Naive thymus-derived CD8-positive, alpha-beta T cell (primary cell): ENCODE measurements around the gene LARP6. TPM values are rescaled to one million over a fixed set of nuclear protein-coding genes. Genes with fewer than 3 reads are reported as not detected.
A peak's percentile ranks its signal among the peaks of the same experiment; 100 is the strongest.
"Not testable (repeated sequence)": the region's sequence is repeated elsewhere in the genome, so short reads cannot be mapped to it uniquely, and the experiment has no call there.

Source experiments
- ATAC-seq, 2 donors: fragments of 150-1000 bp; cut with Tn5 transposase in 1 of 2; sonication (Bioruptor Pico), chemical (Tn5 transposase) in 1 of 2; 1 replicate in 1 of 2; 2 replicates in 1 of 2; pipeline ENCODE4 v1.10.0; 2021; ENCODE audit warnings: mild to moderate bottlenecking in 2 of 2, moderate library complexity in 2 of 2
- POLR2A ChIA-PET: fragments of 350-600 bp; sonication (Branson Sonifier 250); formaldehyde crosslinking; loops from one replicate; lab custom pipeline; 2021; ENCODE audit warnings: antibody characterized with exemption; lab: Charles Lee
- DNase-seq, 10 donors: peaks; one replicate each; pipeline versions ENCODE4 v3.0.0 to v3.0.0-alpha.2; 2020 to 2022
- H3K27ac Mint-ChIP-seq, 10 donors: one replicate each; pipeline ENCODE4 v1.8.0; 2020 to 2022; ENCODE audit warnings: mild to moderate bottlenecking in 10 of 10, mixed read lengths in 10 of 10, moderate library complexity in 4 of 10, inconsistent platforms in 1 of 10
- H3K27me3 Mint-ChIP-seq, 5 donors: one replicate each; pipeline ENCODE4 v1.8.0; 2021 to 2022; ENCODE audit warnings: mixed read lengths in 5 of 5
- H3K36me3 Mint-ChIP-seq, 3 donors: one replicate each; pipeline ENCODE4 v1.8.0; 2020 to 2022; ENCODE audit warnings: mixed read lengths in 3 of 3, mild to moderate bottlenecking in 2 of 3, inconsistent platforms in 1 of 3
- H3K4me1 Mint-ChIP-seq, 4 donors: one replicate each; pipeline ENCODE4 v1.8.0; 2021 to 2022; ENCODE audit warnings: mixed read lengths in 4 of 4
- H3K4me3 Mint-ChIP-seq, 10 donors: one replicate each; pipeline ENCODE4 v1.8.0; 2020 to 2022; ENCODE audit warnings: mild to moderate bottlenecking in 10 of 10, mixed read lengths in 10 of 10, moderate library complexity in 6 of 10, inconsistent platforms in 1 of 10
- H3K9me3 Mint-ChIP-seq, 9 donors: one replicate each; pipeline ENCODE4 v1.8.0; 2020 to 2022; ENCODE audit warnings: mixed read lengths in 9 of 9, mild to moderate bottlenecking in 3 of 9, inconsistent platforms in 1 of 9, moderate library complexity in 1 of 9
- polyA plus RNA-seq, 3 donors: library from polyadenylated mRNA; unstranded; fragments of 300-500 nt; fragmentation: Illumina TruSeq; gene quantifications; one replicate each; pipeline ENCODE4 v1.2.3, GENCODE V29; 2021
- total RNA-seq, 8 experiments: library from RNA in 2 of 8; stranded (reverse) in 2 of 8; gene quantifications; one replicate each; pipeline ENCODE4 v1.2.3 and lab custom pipeline; 2021 to 2026

LARP6 gene
- total and polyA plus RNA-seq, 5 experiments from 2014 or later: 0.03 to 0.36 TPM; not detected in 3

GRCh38 chr15:70873232-70874054 is 19.5 kb upstream of the LARP6 start:
- ATAC-seq (no peak), DNase-seq (no peak)
- Mint-ChIP-seq H3K36me3 (peaks cover 0 to 8% (median 2%) of the 10 kb centered on the region in 3 donors), H3K27me3 (peaks cover 15 to 38% (median 33%) of the 10 kb centered on the region in 5 donors), H3K27ac (no peak overlapping the region), H3K4me1 (no peaks in the 10 kb centered on the region), H3K9me3 (peaks cover 0 to 8% (median 3%) of the 10 kb centered on the region in 9 donors), H3K4me3 (no peak overlapping the region)
- POLR2A ChIA-PET: no interaction called here

DNA sequence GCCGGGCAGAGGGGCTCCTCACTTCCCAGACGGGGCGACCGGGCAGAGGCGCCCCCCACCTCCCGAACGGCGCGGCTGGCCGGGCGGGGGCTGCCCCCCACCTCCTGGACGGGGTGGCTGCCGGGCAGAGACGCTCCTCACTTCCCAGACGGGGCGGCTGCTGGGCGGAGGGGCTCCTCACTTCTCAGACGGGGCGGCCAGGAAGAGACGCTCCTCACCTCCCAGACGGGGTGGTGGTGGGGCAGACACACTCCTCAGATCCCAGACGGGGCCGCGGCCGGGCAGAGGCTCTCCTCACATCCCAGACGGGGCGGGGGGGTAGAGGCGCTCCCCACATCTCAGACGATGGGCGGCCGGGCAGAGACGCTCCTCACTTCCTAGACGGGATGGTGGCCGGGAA is 17.5 kb upstream of the LARP6 start:
- ATAC-seq, H3K9me3 Mint-ChIP-seq, H3K4me3 Mint-ChIP-seq, POLR2A ChIA-PET, DNase-seq, H3K27ac Mint-ChIP-seq, H3K36me3 Mint-ChIP-seq, H3K4me1 Mint-ChIP-seq: not testable (repeated sequence)
- H3K27me3 Mint-ChIP-seq: peaks cover 14 to 35% (median 26%) of the 10 kb centered on the region in 5 donors

- POLR2A ChIA-PET: no interaction called here
- Mint-ChIP-seq H3K4me3 (no peak overlapping the region), H3K27ac (no peak overlapping the region), H3K9me3 (peaks cover 0 to 8% (median 3%) of the 10 kb centered on the region in 9 donors), H3K27me3 (peaks cover 9 to 24% (median 19%) of the 10 kb centered on the region in 5 donors), H3K36me3 (peaks cover 0 to 8% (median 2%) of the 10 kb centered on the region in 3 donors), H3K4me1 (no peaks in the 10 kb centered on the region)
- DNase-seq: no peak
- no peak for ATAC-seq
Observed at GRCh38 chr15:70870051-70870450, 16.1 kb upstream of the LARP6 start.

DNA sequence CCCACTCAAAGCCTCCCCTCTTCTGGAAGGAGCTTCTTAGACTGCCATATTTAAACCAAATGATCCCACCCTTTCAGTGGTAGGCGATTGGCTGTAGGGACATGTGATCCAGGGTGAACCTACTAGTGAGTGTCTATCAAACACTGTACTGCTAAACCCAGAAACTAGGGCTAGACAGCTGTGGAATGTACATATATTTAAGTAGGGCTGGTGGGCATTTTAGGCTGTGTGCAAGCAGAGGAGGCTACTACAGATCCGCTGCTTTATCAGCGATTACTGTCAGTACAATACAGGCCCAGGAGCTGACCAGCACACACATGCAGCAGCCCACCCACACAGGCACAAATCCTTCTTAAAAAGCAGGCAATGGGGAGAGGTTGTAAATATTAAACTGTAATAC is 15.4 kb upstream of the LARP6 start:
- Mint-ChIP-seq H3K27me3 (peaks cover 7 to 18% (median 13%) of the 10 kb centered on the region in 5 donors), H3K36me3 (peaks cover 0 to 8% (median 2%) of the 10 kb centered on the region in 3 donors), H3K4me3 (no peak overlapping the region), H3K27ac (no peak overlapping the region), H3K9me3 (peaks cover 0 to 8% (median 3%) of the 10 kb centered on the region in 9 donors), H3K4me1 (no peaks in the 10 kb centered on the region)
- ATAC-seq (no peak), DNase-seq (no peak)
- POLR2A ChIA-PET: no interaction called here

GRCh38 chr15:70867911-70868467 is 14.0 kb upstream of the LARP6 start:
- H3K9me3 Mint-ChIP-seq: peaks cover 0 to 8% (median 0%) of the 10 kb centered on the region in 9 donors
- H3K4me3 Mint-ChIP-seq: no peak overlapping the region
- H3K36me3 Mint-ChIP-seq: peaks cover 0 to 5% (median 0%) of the 10 kb centered on the region in 3 donors
- H3K4me1 Mint-ChIP-seq: no peaks in the 10 kb centered on the region
- H3K27ac Mint-ChIP-seq: no peak overlapping the region
- H3K27me3 Mint-ChIP-seq: peaks cover 0 to 7% (median 4%) of the 10 kb centered on the region in 5 donors
- POLR2A ChIA-PET: no interaction called here
- DNase-seq (no peak), ATAC-seq (no peak)

GRCh38 chr15:70866982-70867641 is 13.2 kb upstream of the LARP6 start:
- Mint-ChIP-seq H3K4me1 (no peaks in the 10 kb centered on the region), H3K27me3 (peaks cover 0 to 6% (median 1%) of the 10 kb centered on the region in 5 donors), H3K27ac (peak overlapping the region in 1 of 10 donors; percentile 14), H3K9me3 (peaks cover 0 to 6% (median 0%) of the 10 kb centered on the region in 9 donors), H3K4me3 (no peak overlapping the region), H3K36me3 (peaks cover 0 to under 1% (median 0%) of the 10 kb centered on the region in 3 donors)
- POLR2A ChIA-PET: no interaction called here
- DNase-seq: no peak
- no peak for ATAC-seq

DNA sequence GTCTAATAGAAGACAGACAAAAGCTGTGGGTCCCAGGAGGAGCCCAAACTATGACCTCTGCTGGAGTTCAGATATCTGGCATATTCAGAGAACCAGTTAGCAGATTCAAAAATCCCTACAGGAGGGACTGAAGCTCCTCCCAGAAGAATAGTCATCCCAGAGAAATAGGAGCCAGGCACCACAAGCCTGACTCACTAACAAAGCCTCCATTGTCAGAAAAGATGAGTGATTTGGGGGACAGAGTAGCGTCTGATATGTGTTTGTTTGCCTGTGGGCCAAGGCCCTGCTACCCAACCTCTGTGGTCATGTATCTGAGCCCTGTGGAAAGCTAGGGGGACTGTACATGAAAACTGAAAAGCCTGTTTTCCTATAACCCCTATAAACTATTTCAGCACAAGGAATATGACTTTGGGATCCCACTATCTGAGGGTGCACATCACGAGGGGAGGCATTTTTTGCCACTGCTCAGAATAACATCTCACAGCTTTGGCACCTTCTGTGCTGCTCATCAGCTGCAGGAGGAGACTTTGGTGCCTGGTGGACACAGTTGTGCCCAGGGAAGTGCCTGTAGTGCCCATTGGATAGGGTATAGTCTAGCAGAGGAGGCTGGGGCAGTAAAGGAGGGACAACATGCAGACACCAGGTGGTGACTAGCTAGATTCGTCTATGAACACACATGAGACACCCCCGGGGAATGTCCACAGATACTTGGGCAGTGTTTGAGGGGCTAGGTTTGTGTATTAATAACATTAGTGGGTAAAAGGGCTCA is 9.7 kb upstream of the LARP6 start:
- ATAC-seq (no peak), DNase-seq (no peak)
- H3K4me1 Mint-ChIP-seq: peaks cover 0 to 5% (median 0%) of the 10 kb centered on the region in 4 donors
- H3K27me3 Mint-ChIP-seq: peaks cover 6 to 23% (median 7%) of the 10 kb centered on the region in 5 donors
- H3K9me3 Mint-ChIP-seq: no peaks in the 10 kb centered on the region
- peak overlapping the region in 1 of 10 donors; percentile 50 for H3K27ac Mint-ChIP-seq
- no peak overlapping the region for H3K4me3 Mint-ChIP-seq
- POLR2A ChIA-PET: no interaction called here
- no peaks in the 10 kb centered on the region for H3K36me3 Mint-ChIP-seq

- no peak for DNase-seq
- H3K36me3 Mint-ChIP-seq: no peaks in the 10 kb centered on the region
- H3K4me3 Mint-ChIP-seq: no peak overlapping the region
- no peak for ATAC-seq
- H3K27me3 Mint-ChIP-seq: peaks cover 6 to 47% (median 10%) of the 10 kb centered on the region in 5 donors
- peaks cover 0 to 5% (median 0%) of the 10 kb centered on the region in 4 donors for H3K4me1 Mint-ChIP-seq
- no peak overlapping the region for H3K27ac Mint-ChIP-seq
- POLR2A ChIA-PET: no interaction called here
- H3K9me3 Mint-ChIP-seq: no peaks in the 10 kb centered on the region
Observed at GRCh38 chr15:70859998-70860397, 6.0 kb upstream of the LARP6 start.

DNA sequence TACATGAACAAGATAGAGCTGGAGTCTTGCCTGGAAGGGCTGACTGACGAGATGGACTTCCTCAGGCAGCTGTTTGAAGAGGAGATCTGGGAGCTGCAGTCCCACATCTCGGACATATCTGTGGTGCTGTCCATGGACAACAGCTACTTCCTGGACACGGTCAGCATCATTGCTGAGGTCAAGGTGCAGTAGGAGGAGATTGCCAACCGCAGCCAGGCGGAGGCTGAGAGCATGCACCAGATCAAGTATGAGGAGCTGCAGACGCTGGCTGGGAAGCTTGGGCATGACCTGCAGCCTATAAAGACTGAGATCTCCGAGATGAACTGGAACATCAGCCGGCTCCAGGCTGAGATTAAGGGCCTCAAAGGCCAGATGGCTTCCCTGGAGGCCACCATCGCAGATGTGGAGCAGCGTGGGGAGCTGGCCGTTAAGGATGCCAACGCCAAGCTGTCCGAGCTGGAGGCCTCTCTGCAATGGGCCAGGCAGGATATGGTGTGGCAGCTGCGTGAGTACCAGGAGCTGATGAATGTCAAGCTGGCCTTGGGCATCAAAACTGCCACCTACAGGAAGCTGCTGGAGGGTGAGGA is 5.5 kb upstream of the LARP6 start:
- no peaks in the 10 kb centered on the region for H3K36me3 Mint-ChIP-seq
- no peaks in the 10 kb centered on the region for H3K9me3 Mint-ChIP-seq
- ATAC-seq (no peak), DNase-seq (no peak)
- POLR2A ChIA-PET: no interaction called here
- no peak overlapping the region for H3K4me3 Mint-ChIP-seq
- H3K4me1 Mint-ChIP-seq: peaks cover 2 to 7% (median 4%) of the 10 kb centered on the region in 4 donors
- no peak overlapping the region for H3K27ac Mint-ChIP-seq
- peaks cover 9 to 52% (median 15%) of the 10 kb centered on the region in 5 donors for H3K27me3 Mint-ChIP-seq

DNA sequence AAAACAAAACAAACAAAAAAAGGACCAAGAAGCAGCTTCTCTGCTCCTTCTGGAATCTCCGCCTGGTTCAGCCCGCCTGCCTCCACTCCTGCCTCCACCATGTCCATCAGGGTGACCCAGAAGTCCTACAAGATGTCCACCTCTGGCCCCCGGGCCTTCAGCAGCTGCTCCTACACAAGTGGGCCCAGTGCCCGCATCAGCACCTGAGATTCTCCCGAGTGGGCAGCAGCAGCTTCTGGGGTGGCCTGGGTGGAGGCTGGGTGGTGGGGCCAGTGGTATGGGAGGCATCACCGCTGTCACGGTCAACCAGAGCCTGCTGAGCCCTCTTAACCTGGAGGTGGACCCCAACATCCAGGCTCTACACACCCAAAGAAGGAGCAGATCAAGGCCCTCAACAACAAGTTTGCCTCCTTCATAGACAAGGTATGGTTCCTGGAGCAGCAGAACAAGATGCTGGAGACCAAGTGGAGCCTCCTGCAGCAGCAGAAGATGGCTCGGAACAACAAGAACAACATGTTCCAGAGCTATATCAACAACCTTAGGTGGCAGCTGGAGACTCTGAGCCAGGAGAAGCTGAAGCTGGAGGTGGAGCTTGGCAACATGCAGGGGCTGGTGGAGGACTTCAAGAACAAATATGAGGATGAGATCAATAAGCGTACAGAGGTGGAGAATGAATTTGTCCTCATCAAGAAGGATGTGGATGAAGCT is 4.8 kb upstream of the LARP6 start:
- peak overlapping the region in 1 of 10 donors; percentile 38 for H3K4me3 Mint-ChIP-seq
- ATAC-seq, H3K4me1 Mint-ChIP-seq, POLR2A ChIA-PET, H3K27ac Mint-ChIP-seq, H3K36me3 Mint-ChIP-seq, DNase-seq, H3K9me3 Mint-ChIP-seq: not testable (repeated sequence)
- peaks cover 11 to 56% (median 17%) of the 10 kb centered on the region in 5 donors for H3K27me3 Mint-ChIP-seq

DNA sequence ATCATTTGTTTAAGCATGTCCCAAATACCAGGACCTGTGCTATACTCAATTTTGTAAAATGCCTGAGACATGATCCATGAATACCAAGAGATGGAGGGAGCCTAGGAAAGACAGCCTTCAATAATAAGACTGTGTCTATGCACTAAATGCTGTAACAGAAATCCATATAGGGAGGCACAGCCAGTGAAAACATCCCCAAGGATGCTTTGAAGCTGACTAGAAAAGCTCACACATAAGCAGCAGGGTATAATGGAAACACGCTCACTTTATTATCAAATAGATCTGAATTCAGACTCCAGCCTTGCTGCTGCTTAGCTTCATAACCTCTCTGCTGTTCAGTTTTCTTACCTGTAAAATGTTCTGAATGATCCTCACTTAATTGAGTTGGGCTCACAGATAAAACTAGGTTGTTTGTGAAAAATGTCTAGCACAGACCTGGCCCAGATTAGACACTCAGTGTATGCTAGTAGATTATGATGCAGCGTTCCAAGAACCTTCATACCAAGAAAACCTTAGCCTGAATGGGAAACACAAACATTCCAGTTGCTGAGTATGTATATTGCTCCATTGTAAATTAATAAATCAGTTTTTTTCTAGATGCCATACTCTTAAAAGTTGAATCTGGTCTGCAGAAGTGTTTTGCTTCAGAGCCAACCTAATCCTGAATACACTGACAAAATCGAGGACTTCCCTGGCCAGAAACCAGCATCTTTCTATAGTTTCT is 3.8 kb upstream of the LARP6 start:
- peaks cover 6 to 8% (median 6%) of the 10 kb centered on the region in 4 donors for H3K4me1 Mint-ChIP-seq
- no peak for ATAC-seq
- peaks cover 11 to 56% (median 18%) of the 10 kb centered on the region in 5 donors for H3K27me3 Mint-ChIP-seq
- POLR2A ChIA-PET: no interaction called here
- DNase-seq: no peak
- H3K36me3 Mint-ChIP-seq: no peaks in the 10 kb centered on the region
- no peaks in the 10 kb centered on the region for H3K9me3 Mint-ChIP-seq
- H3K4me3 Mint-ChIP-seq: no peak overlapping the region
- H3K27ac Mint-ChIP-seq: no peak overlapping the region
